ENCODE results near the gene ATP10A.

ATP10A gene

GRCh38 chr15:25863111-25863967 is at the start of gene ATP10A:
TSS of gene ATP10A (minus strand) at chr15:25863327. CDS start at chr15:25863096, 231 bp downstream.
- DNase-seq, result no peak

GRCh38 chr15:25912035-25912434 is 48.9 kb upstream of the ATP10A start:
- no peak for DNase-seq

- DNase-seq, result no peak
Observed at GRCh38 chr15:25910832-25911231, 47.7 kb upstream of the ATP10A start.

GRCh38 chr15:25909806-25910205 is 46.7 kb upstream of the ATP10A start:
- no peak for DNase-seq

- DNase-seq, result no peak
Observed at GRCh38 chr15:25909325-25909724, 46.2 kb upstream of the ATP10A start.

GRCh38 chr15:25905140-25905539 is 42.0 kb upstream of the ATP10A start:
- no peak for DNase-seq

GRCh38 chr15:25903024-25903581 is 40.0 kb upstream of the ATP10A start:
- DNase-seq, result no peak

GRCh38 chr15:25901811-25902605 is 38.9 kb upstream of the ATP10A start:
- no peak for DNase-seq

- DNase-seq, result no peak
Observed at GRCh38 chr15:25900901-25901300, 37.8 kb upstream of the ATP10A start.

- no peak for DNase-seq
Observed at GRCh38 chr15:25900431-25900830, 37.3 kb upstream of the ATP10A start.

GRCh38 chr15:25899870-25900269 is 36.7 kb upstream of the ATP10A start:
- no peak for DNase-seq

- no peak for DNase-seq
Observed at GRCh38 chr15:25897658-25898057, 34.5 kb upstream of the ATP10A start.

GRCh38 chr15:25894371-25894902 is 31.3 kb upstream of the ATP10A start:
- DNase-seq, result no peak

- DNase-seq, result no peak
Observed at GRCh38 chr15:25893596-25893995, 30.5 kb upstream of the ATP10A start.

GRCh38 chr15:25892126-25892525 is 29.0 kb upstream of the ATP10A start:
- no peak for DNase-seq

GRCh38 chr15:25891081-25891480 is 28.0 kb upstream of the ATP10A start:
- DNase-seq, result no peak

- no peak for DNase-seq
Observed at GRCh38 chr15:25890529-25890928, 27.4 kb upstream of the ATP10A start.

- no peak for DNase-seq
Observed at GRCh38 chr15:25887870-25888269, 24.7 kb upstream of the ATP10A start.

GRCh38 chr15:25886498-25887140 is 23.5 kb upstream of the ATP10A start:
- no peak for DNase-seq

- no peak for DNase-seq
Observed at GRCh38 chr15:25884370-25884769, 21.2 kb upstream of the ATP10A start.

- DNase-seq, result no peak
Observed at GRCh38 chr15:25883463-25884259, 20.5 kb upstream of the ATP10A start.

- no peak for DNase-seq
Observed at GRCh38 chr15:25882466-25882865, 19.3 kb upstream of the ATP10A start.

Data from COR-L47 (cell line).